OCI-M2 (cell line): ENCODE data around the gene CCN6.

Experiments used
- DNase-seq: peaks from one replicate; lab custom pipeline; 2025; ENCODE audit not compliant: unreplicated experiment; lab: John Stamatoyannopoulos, UW

CCN6 gene

GRCh38 chr6:112054001-112054400 is at the start of gene CCN6:
TSS of gene CCN6 (plus strand) at chr6:112054104. CDS start at chr6:112054358, 254 bp downstream.
- no peak for DNase-seq

GRCh38 chr6:112004201-112005012 is 49.5 kb upstream of the CCN6 start:
- no peak for DNase-seq

- no peak for DNase-seq
Observed at GRCh38 chr6:112005013-112005371, 48.9 kb upstream of the CCN6 start.

GRCh38 chr6:112007254-112007653 is 46.6 kb upstream of the CCN6 start:
- no peak for DNase-seq

GRCh38 chr6:112007805-112008204 is 46.1 kb upstream of the CCN6 start:
- no peak for DNase-seq

GRCh38 chr6:112008482-112008881 is 45.4 kb upstream of the CCN6 start:
- no peak for DNase-seq

DNA sequence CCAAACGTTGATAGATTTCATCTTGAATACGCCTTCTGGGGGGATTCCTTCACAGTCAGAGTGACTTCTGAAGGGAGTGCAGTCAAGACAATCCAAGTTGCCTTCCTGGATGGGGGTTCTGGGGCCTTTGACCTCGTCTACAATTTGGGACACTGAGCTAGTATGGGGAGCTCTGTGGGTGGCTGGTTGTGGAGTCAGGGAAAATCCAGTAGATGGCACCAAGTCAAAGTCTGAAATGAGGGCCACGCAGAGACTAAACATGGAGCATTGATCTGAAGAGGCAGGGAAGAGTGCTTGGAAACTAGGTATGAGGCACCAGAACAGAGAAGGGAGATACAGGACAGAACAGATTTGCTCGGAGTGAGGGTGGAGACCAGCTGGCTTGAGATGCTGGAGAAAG is 43.6 kb upstream of the CCN6 start:
- DNase-seq = no peak

GRCh38 chr6:112013051-112013450 is 40.9 kb upstream of the CCN6 start:
- no peak for DNase-seq

DNA sequence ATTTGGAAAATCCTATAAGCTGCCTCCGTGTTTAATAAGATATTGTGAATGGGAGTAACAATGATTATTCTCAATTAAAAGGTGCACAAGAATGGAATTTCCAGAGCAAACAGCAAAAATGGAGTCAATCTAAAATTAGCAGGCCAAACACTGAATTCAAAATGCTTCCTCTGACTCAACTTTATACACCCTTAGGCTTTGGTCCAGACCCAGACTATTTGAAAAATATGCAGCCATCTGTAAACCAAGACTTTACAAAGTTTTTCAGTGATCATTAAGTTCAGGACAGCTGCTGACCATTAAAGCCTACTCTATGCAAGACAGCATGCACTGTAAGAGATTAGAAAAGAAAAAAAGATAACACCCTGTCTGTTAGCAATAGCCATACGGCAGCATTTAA is 39.4 kb upstream of the CCN6 start:
- no peak for DNase-seq

DNA sequence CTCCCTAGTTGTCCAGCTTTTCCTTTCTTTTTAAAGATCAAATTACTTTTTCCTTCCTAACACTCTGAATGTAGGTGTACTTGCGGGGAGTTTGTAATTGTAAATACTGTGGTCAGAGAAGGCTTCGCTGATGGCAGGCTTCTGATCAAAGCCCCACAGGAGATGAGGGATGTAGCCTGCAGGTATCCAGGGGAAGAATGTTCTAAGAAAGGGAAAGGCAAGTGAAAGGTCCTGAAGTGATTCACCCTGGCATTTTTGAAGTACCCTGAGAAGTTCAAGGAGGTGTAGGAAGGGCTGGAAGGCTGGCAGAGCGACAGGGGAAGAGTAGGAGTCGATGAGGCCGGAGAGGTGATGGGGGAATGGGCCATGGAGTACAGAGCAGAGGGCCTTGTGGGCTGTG is 38.2 kb upstream of the CCN6 start:
- DNase-seq = no peak

GRCh38 chr6:112016320-112016719 is 37.6 kb upstream of the CCN6 start:
- no peak for DNase-seq

GRCh38 chr6:112017169-112017568 is 36.7 kb upstream of the CCN6 start:
- DNase-seq = no peak

GRCh38 chr6:112017760-112018537 is 36.0 kb upstream of the CCN6 start:
- no peak for DNase-seq

DNA sequence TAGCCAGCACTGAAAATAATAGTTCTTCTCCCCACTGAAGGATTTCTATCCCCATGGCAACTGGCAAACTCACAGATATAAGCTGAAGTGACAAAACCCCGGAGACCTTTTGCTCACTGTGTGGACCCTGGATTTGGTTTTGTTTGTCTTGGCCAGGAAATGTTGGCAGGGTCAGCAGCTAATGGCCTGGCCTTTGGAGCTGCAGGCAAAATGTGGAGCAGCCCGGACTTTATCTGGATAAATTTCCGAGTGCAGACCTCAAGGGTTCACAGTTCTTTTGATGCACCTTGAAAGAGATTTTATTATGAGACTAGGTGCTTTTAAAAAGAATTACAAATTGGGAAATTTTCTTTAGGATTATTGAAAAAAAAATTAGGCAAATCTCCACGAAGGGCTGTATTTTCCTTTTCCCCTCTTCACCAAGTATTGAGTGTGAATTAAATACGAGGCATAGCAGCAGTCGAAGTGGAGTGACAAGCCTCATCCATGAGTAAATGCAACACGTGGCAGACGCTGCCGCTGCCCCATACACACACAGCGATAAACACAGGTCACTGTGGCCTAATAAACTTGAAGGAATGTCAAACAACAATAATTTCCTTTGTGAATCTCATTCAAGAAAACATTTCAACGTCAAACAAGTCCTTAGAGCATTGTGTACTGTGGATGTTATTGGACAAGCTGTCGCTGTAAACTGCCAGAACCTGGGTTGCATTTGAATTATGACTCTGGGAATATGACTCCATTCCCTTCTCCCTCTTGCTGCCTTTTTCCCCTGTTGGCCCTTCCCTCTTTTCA is 35.1 kb upstream of the CCN6 start:
- DNase-seq = no peak

GRCh38 chr6:112019589-112019988 is 34.3 kb upstream of the CCN6 start:
- DNase-seq = no peak

GRCh38 chr6:112021691-112022310 is 32.1 kb upstream of the CCN6 start:
- no peak for DNase-seq

GRCh38 chr6:112022749-112023148 is 31.2 kb upstream of the CCN6 start:
- no peak for DNase-seq

DNA sequence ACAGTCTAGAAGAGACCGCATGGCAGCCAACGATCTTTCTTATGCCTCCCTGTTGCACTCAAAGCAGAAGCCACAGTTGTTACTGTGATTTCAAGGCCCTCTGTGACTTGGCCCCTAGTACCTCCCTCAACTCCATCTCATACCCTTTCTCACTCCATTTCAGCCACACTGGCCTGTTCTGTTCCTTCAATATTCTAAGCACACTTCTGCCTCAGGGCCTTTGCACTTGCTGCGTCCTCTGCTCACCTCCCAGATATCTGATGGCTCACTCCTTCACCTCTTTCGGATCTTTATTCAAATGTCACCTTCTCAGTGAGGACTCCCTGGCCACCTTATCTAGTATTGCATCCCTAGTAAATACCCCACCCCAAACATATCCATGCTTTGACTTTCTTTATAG is 29.4 kb upstream of the CCN6 start:
- DNase-seq = no peak

DNA sequence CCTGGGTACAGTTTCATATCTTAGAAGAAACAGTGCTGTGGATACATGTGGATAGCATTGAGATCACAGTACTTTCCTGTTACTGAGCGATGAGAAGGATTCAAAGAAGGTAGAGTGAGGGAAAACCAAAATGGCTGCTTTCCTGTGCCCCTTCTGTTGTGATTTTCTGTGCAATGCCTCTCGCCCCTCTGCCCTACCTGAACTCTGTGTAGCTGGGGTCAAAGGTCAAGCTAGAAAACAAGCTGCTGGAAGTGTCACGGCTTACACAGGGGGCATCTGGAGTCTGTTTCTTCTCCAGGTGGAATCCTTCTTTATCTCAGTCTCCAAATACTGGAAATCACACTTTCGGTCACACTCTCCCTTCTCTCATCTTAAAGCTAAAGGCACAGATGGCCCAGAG is 27.0 kb upstream of the CCN6 start:
- DNase-seq = no peak

- DNase-seq = no peak
Observed at GRCh38 chr6:112027942-112028674, 25.8 kb upstream of the CCN6 start.
